ENCODE measurements around the gene P2RY2. TPM values are rescaled to one million over a fixed set of nuclear protein-coding genes. Genes with fewer than 3 reads are reported as not detected.

The P2RY2 gene
- total and polyA plus RNA-seq, 2 of the 8 experiments (the other 6 are each of a cell fraction or from before 2014, with no cell fraction given): 1.0 to 1.5 TPM

DNA sequence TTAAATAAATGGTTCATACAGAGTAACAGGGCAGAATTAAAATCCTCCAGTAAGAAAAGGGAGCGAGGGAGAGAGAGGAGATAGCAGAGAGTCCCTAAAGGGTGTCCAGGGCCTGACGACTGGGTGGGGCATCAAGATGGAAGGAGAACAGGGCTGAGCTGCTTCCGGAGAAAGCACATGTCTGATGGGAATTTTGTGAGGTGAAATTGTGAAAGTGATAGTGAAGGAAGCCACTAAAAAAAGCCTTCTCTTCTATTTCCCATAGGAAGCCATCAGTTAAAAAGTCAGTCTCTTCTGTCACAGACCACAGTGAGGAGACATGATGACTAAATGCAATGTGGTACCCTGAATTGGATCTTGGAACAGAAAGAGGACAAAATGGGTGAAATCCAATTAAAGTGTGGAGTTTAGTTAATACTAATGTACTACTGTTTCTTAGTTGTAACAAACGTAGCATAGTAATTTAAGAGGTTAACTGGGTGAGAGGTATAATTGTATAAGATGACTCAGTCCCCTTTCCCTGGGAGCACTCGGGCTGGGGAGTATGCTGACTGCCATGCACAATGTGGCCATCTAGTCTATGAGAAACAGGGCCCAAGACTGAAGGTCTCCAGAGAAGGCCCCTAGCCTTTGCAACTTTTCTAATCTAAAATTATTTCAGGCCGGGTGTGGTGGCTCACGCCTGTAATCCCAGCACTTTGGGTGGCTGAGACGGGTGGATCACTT, 46.5 kb upstream of the P2RY2 start (continued):
- TF ChIP-seq, protein P1, sequence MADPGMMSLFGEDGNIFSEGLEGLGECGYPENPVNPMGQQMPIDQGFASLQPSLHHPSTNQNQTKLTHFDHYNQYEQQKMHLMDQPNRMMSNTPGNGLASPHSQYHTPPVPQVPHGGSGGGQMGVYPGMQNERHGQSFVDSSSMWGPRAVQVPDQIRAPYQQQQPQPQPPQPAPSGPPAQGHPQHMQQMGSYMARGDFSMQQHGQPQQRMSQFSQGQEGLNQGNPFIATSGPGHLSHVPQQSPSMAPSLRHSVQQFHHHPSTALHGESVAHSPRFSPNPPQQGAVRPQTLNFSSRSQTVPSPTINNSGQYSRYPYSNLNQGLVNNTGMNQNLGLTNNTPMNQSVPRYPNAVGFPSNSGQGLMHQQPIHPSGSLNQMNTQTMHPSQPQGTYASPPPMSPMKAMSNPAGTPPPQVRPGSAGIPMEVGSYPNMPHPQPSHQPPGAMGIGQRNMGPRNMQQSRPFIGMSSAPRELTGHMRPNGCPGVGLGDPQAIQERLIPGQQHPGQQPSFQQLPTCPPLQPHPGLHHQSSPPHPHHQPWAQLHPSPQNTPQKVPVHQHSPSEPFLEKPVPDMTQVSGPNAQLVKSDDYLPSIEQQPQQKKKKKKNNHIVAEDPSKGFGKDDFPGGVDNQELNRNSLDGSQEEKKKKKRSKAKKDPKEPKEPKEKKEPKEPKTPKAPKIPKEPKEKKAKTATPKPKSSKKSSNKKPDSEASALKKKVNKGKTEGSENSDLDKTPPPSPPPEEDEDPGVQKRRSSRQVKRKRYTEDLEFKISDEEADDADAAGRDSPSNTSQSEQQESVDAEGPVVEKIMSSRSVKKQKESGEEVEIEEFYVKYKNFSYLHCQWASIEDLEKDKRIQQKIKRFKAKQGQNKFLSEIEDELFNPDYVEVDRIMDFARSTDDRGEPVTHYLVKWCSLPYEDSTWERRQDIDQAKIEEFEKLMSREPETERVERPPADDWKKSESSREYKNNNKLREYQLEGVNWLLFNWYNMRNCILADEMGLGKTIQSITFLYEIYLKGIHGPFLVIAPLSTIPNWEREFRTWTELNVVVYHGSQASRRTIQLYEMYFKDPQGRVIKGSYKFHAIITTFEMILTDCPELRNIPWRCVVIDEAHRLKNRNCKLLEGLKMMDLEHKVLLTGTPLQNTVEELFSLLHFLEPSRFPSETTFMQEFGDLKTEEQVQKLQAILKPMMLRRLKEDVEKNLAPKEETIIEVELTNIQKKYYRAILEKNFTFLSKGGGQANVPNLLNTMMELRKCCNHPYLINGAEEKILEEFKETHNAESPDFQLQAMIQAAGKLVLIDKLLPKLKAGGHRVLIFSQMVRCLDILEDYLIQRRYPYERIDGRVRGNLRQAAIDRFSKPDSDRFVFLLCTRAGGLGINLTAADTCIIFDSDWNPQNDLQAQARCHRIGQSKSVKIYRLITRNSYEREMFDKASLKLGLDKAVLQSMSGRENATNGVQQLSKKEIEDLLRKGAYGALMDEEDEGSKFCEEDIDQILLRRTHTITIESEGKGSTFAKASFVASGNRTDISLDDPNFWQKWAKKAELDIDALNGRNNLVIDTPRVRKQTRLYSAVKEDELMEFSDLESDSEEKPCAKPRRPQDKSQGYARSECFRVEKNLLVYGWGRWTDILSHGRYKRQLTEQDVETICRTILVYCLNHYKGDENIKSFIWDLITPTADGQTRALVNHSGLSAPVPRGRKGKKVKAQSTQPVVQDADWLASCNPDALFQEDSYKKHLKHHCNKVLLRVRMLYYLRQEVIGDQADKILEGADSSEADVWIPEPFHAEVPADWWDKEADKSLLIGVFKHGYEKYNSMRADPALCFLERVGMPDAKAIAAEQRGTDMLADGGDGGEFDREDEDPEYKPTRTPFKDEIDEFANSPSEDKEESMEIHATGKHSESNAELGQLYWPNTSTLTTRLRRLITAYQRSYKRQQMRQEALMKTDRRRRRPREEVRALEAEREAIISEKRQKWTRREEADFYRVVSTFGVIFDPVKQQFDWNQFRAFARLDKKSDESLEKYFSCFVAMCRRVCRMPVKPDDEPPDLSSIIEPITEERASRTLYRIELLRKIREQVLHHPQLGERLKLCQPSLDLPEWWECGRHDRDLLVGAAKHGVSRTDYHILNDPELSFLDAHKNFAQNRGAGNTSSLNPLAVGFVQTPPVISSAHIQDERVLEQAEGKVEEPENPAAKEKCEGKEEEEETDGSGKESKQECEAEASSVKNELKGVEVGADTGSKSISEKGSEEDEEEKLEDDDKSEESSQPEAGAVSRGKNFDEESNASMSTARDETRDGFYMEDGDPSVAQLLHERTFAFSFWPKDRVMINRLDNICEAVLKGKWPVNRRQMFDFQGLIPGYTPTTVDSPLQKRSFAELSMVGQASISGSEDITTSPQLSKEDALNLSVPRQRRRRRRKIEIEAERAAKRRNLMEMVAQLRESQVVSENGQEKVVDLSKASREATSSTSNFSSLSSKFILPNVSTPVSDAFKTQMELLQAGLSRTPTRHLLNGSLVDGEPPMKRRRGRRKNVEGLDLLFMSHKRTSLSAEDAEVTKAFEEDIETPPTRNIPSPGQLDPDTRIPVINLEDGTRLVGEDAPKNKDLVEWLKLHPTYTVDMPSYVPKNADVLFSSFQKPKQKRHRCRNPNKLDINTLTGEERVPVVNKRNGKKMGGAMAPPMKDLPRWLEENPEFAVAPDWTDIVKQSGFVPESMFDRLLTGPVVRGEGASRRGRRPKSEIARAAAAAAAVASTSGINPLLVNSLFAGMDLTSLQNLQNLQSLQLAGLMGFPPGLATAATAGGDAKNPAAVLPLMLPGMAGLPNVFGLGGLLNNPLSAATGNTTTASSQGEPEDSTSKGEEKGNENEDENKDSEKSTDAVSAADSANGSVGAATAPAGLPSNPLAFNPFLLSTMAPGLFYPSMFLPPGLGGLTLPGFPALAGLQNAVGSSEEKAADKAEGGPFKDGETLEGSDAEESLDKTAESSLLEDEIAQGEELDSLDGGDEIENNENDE (IDR thresholded peaks at IDR 0.05; ENCODE audit: insufficient replicate concordance, low read length): no peak
- TF ChIP-seq NRF1 (IDR thresholded peaks at IDR 0.05; ENCODE audit: low read depth, low read length): no peak
- TF ChIP-seq SP2 (IDR thresholded peaks at IDR 0.05; ENCODE audit: low read length): no peak
- no peak for TF ChIP-seq CBX8 (IDR thresholded peaks at IDR 0.05; ENCODE audit: borderline replicate concordance, low read depth, low read length)
- TF ChIP-seq KDM5A (IDR thresholded peaks at IDR 0.05; ENCODE audit: low read length): no peak
- TF ChIP-seq SUZ12 (IDR thresholded peaks at IDR 0.05; ENCODE audit: low read length): no peak
